DOHH2 (cell line): ENCODE measurements around the gene MAP4K4.

Experiments used
- H3F3A ChIP-seq: fragments of 200-600 bp; sonication (generic), shearing (Covaris generic); 2 replicates; pipeline ENCODE4 v1.6.0; 2016; ENCODE audit warnings: antibody characterized with exemption, mild to moderate bottlenecking; ENCODE audit not compliant: control insufficient read depth, insufficient read depth
- H3K27ac ChIP-seq: fragments of 200-600 bp; sonication (generic); 2 replicates; pipeline ENCODE4 v1.5.1; 2014; ENCODE audit warnings: low read depth, mild to moderate bottlenecking, low read length, moderate library complexity
- H3K27me3 ChIP-seq: fragments of 200-600 bp; sonication (generic); 2 replicates; pipeline ENCODE4 v1.6.1; 2014; ENCODE audit warnings: mild to moderate bottlenecking, low read length, mixed read lengths; ENCODE audit not compliant: control insufficient read depth
- H3K36me3 ChIP-seq: fragments of 200-600 bp; sonication (generic); 2 replicates; pipeline ENCODE4 v1.6.1; 2014; ENCODE audit warnings: mild to moderate bottlenecking, low read length, moderate library complexity, mixed read lengths; ENCODE audit not compliant: control insufficient read depth
- H3K4me1 ChIP-seq: fragments of 200-600 bp; sonication (generic); 2 replicates; pipeline ENCODE4 v1.6.1; 2014; ENCODE audit warnings: mild to moderate bottlenecking, low read length, mixed read lengths; ENCODE audit not compliant: control insufficient read depth
- H3K4me2 ChIP-seq: fragments of 200-600 bp; sonication (generic); 2 replicates; pipeline ENCODE4 v1.6.0; 2014; ENCODE audit warnings: mild to moderate bottlenecking, low read length, moderate library complexity
- H3K4me3 ChIP-seq: fragments of 200-600 bp; sonication (generic); 2 replicates; pipeline ENCODE4 v1.5.1; 2014; ENCODE audit warnings: mild to moderate bottlenecking, low read length, mixed read lengths
- H3K79me2 ChIP-seq: fragments of 200-600 bp; sonication (generic); 2 replicates; pipeline ENCODE4 v1.6.1; 2014; ENCODE audit warnings: mild to moderate bottlenecking, low read length, mixed read lengths; ENCODE audit not compliant: control insufficient read depth
- H3K9me2 ChIP-seq: fragments of 200-600 bp; sonication (generic); replicated peaks from 2 replicates; pipeline ENCODE4 v1.6.1; 2014; ENCODE audit warnings: mild to moderate bottlenecking, low read length, mixed read lengths; ENCODE audit not compliant: control insufficient read depth
- H3K9me3 ChIP-seq: fragments of 200-600 bp; sonication (generic); 2 replicates; pipeline ENCODE4 v1.6.1; 2014; ENCODE audit warnings: antibody characterized with exemption, low read length, mixed read lengths; ENCODE audit not compliant: control insufficient read depth, insufficient read depth
- H4K20me1 ChIP-seq: fragments of 200-600 bp; sonication (generic); 2 replicates; pipeline ENCODE4 v1.6.0; 2014; ENCODE audit warnings: low read depth, mild to moderate bottlenecking, antibody characterized with exemption, low read length, moderate library complexity; ENCODE audit not compliant: control insufficient read depth, insufficient read depth
- EZH2phosphoT487 ChIP-seq: fragments of 200-600 bp; sonication (generic); IDR thresholded peaks from 2 replicates; pipeline ENCODE4 v1.6.1; 2017; ENCODE audit warnings: borderline replicate concordance, mild to moderate bottlenecking, antibody characterized with exemption, low read length, moderate library complexity, mixed read lengths
- TF ChIP-seq, protein P1 (sequence below): fragments of 200-600 bp; sonication (generic); IDR thresholded peaks from one replicate; pipeline ENCODE4 v1.5.1; 2014; ENCODE audit warnings: antibody characterized with exemption, mild to moderate bottlenecking, low read depth, low read length; ENCODE audit not compliant: poor library complexity, severe bottlenecking

The MAP4K4 gene

GRCh38 chr2:101843048-101843447, 145.5 kb downstream of the MAP4K4 start:
- no peaks in the 10 kb centered on the region for H3K9me3 ChIP-seq
- TF ChIP-seq EZH2phosphoT487 = no peak
- TF ChIP-seq, protein P1, sequence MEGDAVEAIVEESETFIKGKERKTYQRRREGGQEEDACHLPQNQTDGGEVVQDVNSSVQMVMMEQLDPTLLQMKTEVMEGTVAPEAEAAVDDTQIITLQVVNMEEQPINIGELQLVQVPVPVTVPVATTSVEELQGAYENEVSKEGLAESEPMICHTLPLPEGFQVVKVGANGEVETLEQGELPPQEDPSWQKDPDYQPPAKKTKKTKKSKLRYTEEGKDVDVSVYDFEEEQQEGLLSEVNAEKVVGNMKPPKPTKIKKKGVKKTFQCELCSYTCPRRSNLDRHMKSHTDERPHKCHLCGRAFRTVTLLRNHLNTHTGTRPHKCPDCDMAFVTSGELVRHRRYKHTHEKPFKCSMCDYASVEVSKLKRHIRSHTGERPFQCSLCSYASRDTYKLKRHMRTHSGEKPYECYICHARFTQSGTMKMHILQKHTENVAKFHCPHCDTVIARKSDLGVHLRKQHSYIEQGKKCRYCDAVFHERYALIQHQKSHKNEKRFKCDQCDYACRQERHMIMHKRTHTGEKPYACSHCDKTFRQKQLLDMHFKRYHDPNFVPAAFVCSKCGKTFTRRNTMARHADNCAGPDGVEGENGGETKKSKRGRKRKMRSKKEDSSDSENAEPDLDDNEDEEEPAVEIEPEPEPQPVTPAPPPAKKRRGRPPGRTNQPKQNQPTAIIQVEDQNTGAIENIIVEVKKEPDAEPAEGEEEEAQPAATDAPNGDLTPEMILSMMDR = no peak
- H3K27me3 ChIP-seq = no peaks in the 10 kb centered on the region
- H3K4me2 ChIP-seq = no peak overlapping the region
- no peak overlapping the region for H3K27ac ChIP-seq
- H3K36me3 ChIP-seq = peaks cover 91% of the 10 kb centered on the region
- H3K79me2 ChIP-seq = no peaks in the 10 kb centered on the region
- no peaks in the 10 kb centered on the region for H3K9me2 ChIP-seq
- H3K4me3 ChIP-seq = no peak overlapping the region
- H3K4me1 ChIP-seq = no peaks in the 10 kb centered on the region
- no peaks in the 10 kb centered on the region for H4K20me1 ChIP-seq
- no peaks in the 10 kb centered on the region for H3F3A ChIP-seq

GRCh38 chr2:101843471-101843870, 146.0 kb downstream of the MAP4K4 start:
- no peak for TF ChIP-seq EZH2phosphoT487
- TF ChIP-seq, protein P1 = no peak
- no peak overlapping the region for H3K4me2 ChIP-seq
- peaks cover 91% of the 10 kb centered on the region for H3K36me3 ChIP-seq

DNA sequence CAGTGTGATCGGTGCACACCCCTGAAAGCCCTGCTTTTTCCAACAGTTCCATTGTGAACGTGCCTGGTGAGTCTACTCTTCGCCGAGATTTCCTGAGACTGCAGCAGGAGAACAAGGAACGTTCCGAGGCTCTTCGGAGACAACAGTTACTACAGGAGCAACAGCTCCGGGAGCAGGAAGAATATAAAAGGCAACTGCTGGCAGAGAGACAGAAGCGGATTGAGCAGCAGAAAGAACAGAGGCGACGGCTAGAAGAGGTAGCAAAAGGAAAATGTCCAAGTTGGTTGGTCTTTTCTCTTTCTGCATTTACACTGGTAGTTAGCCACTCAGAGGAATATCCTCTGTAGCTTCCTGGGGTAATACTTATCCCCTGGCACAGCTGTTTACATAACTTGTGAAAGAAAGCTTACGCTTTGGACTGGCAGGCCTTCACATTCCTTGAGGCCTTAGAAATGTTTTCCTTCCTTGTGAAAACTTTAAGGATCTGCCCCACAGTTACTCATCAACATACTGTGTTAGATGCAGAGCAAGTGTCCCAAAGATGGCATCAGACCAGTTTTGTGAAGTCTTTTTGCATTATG, 146.6 kb downstream of the MAP4K4 start:
- H3K27me3 ChIP-seq = no peaks in the 10 kb centered on the region
- no peaks in the 10 kb centered on the region for H4K20me1 ChIP-seq
- no peaks in the 10 kb centered on the region for H3K4me1 ChIP-seq
- H3K9me3 ChIP-seq = no peaks in the 10 kb centered on the region
- H3K36me3 ChIP-seq = peaks cover 90% of the 10 kb centered on the region
- H3K9me2 ChIP-seq = no peaks in the 10 kb centered on the region
- no peaks in the 10 kb centered on the region for H3K79me2 ChIP-seq
- H3K27ac ChIP-seq = no peak overlapping the region
- no peaks in the 10 kb centered on the region for H3F3A ChIP-seq
- TF ChIP-seq EZH2phosphoT487 = no peak
- TF ChIP-seq, protein P1 = no peak
- no peak overlapping the region for H3K4me2 ChIP-seq
- no peak overlapping the region for H3K4me3 ChIP-seq

More at GRCh38 chr2:101843471-101843870, 146.0 kb downstream of the MAP4K4 start:
- Histone ChIP-seq H3K79me2 (no peaks in the 10 kb centered on the region), H3K27ac (no peak overlapping the region), H3K9me3 (no peaks in the 10 kb centered on the region), H3F3A (no peaks in the 10 kb centered on the region), H3K4me3 (no peak overlapping the region), H4K20me1 (no peaks in the 10 kb centered on the region), H3K9me2 (no peaks in the 10 kb centered on the region), H3K27me3 (no peaks in the 10 kb centered on the region), H3K4me1 (no peaks in the 10 kb centered on the region)
